Activated CD4-positive, alpha-beta T cell treated with anti-CD3 and anti-CD28 coated beads, Interleukin-2, Interleukin-4, amounts not matched to agents 100 ng/mL and 50 ng/mL, durations not matched to agents 16 hours and 8 hours (primary cell): Measurements from ENCODE around the gene GNG7.
"Not testable (repeated sequence)": the region's sequence is repeated elsewhere in the genome, so short reads cannot be mapped to it uniquely, and the experiment has no call there.

Experiments used
- DNase-seq: peaks from one replicate; pipeline ENCODE4 v3.0.0-alpha.2; 2020; ENCODE audit warnings: low spot score

Gene GNG7

GRCh38 chr19:2550431-2551171 is 151.9 kb downstream of the GNG7 start:
- no peak for DNase-seq

- DNase-seq = no peak
Measured at GRCh38 chr19:2549701-2550191, 152.7 kb downstream of the GNG7 start.

DNA sequence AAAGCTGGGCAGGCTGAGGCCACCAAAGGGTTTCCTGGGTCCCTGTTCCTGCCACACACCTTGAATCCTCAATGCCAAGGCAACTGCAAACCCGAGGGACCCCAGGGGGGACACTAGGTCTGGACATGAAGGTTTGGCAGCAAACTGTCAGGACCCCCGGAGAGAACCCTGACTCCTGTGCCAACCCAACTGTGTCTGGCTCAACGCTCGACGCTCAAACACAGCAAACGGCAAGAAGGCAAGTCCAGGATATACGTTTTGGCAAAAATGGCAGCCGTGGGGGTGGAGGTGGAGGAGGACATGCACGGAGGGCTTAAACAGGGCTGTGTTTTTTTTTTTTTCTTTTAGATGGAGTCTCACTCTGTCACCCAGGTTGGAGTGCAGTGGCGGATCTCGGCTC is 153.5 kb downstream of the GNG7 start:
- DNase-seq = no peak

DNA sequence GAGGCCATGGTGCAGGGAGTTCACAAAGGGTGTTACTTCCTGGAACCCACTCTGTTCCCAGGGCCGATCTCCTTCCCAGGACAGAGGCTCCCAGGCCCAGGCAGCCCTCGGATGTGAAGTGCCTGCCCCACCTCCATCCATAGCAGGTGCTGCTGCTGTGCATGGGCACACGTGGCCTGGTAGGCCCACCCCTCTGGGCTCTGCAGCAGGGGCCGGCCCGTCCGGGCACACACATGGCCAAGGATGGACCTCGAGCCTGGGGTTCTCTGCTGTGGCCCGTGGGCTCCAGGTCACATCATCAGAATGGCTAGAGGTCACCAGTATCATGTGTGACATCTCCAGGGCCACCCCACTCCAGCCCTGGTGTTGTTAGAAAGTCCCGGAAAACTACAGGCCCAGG is 154.8 kb downstream of the GNG7 start:
- DNase-seq = no peak

DNA sequence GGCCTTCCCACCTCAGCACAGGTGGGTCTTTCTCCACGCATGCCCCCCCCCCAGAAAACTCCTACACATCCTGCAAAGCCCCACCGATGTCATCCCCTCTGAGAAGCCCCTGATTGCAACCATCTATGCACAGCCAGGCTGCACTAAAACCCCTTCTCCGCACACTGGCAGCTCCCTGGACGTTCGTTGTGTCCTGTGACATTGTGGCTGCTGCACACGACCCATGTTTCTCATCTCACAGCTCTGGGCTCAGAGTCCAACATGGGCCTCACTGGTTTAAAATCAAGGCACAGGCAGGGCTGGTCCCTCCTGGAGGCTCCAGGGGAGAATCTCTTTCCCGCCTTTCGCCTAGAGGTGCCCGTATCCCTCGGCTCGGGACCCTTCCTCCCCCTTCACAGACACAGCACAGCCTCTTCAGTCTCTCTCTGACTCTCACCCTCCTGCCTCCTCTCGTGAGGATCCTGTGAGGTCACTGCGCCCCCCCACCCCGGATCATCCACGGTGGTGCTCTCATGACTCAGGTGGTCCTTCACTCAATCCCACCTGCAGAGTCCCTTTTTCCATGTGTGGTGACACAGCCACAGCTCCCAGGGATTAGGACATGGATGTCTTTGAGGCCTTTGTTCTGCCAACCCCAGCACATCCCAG is 155.3 kb downstream of the GNG7 start:
- no peak for DNase-seq

GRCh38 chr19:2546128-2547032 is 156.1 kb downstream of the GNG7 start:
- no peak for DNase-seq

- not testable (repeated sequence) for DNase-seq
Measured at GRCh38 chr19:2545416-2546127, 156.9 kb downstream of the GNG7 start.

DNA sequence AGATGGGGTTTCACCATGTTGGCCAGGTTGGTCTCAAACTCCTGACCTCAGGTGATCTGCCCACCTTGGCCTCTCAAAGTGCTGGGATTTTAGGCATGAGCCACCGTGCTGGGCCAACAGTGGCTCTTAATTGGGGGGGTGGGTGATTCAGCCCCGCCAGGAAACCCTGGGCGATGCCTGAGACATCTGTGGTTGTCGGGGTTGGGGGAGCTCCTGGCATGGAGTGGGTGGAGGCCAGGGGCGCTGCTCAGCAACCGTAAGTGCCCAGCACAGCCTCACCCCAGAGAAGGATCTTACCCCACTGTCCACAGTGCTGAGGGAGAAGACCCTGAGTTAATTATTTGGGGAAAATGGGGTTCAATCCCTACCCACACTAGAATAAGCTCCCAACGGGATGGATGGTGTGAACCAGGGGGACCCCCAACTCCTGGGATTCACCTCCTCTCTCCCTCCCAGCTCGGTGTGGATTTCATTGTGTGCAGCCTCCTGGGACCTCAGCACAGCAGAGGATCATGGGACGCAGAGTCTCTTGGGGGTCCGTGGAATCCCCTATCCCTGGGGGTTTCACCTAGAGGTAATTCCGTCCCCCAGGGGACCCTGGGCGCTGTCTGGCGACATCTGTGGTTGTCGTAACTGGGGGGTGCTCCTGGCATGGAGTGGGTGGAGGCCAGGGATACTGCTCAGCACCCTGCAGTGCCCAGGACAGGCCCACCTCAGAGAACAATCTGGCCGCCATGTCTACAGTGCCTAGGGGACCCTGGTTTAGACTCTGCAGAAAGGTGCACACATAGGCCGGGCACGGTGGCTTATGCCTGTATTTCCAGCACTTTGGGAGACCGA is 157.7 kb downstream of the GNG7 start:
- no peak for DNase-seq

GRCh38 chr19:2543463-2544442 is 158.7 kb downstream of the GNG7 start:
- peak; percentile 60 for DNase-seq

GRCh38 chr19:2543072-2543462 is 159.4 kb downstream of the GNG7 start:
- DNase-seq = not testable (repeated sequence)

DNA sequence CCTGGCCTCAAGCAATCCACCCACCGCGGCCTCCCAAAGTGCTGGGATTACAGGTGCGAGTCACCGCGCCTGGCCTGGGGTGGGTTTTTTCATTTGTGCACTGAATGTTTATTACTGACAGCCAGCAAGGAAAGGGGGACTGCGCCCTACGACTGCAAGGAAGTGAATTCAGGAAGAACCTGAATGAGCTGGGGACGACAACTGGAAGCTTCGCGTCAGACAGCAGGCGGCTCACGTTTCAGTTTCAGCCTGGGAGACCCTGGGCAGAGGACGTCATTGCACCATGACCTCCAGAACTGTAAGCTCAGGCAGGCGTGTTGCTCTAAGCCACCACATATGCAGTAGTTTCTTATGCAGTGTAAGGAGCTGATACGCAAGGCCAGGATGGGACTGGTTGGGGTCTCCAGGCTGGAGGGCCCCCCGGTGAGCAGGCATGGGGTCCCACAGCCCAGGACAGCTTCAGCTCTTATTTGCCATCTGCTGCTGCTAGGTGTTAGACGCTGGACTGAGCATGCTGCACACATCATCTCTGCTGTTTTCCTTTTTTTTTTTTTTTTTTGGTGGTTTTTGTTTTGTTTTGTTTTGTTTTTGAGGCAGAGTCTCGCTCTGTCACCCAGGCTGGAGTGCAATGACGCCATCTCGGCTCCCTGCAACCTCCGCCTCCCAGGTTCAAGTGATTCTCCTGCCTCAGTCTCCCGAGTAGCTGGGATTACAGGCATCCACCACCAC is 160.0 kb downstream of the GNG7 start:
- DNase-seq = no peak

GRCh38 chr19:2540646-2541454 is 161.6 kb downstream of the GNG7 start:
- DNase-seq = no peak

GRCh38 chr19:2540251-2540645 is 162.2 kb downstream of the GNG7 start:
- DNase-seq = no peak

DNA sequence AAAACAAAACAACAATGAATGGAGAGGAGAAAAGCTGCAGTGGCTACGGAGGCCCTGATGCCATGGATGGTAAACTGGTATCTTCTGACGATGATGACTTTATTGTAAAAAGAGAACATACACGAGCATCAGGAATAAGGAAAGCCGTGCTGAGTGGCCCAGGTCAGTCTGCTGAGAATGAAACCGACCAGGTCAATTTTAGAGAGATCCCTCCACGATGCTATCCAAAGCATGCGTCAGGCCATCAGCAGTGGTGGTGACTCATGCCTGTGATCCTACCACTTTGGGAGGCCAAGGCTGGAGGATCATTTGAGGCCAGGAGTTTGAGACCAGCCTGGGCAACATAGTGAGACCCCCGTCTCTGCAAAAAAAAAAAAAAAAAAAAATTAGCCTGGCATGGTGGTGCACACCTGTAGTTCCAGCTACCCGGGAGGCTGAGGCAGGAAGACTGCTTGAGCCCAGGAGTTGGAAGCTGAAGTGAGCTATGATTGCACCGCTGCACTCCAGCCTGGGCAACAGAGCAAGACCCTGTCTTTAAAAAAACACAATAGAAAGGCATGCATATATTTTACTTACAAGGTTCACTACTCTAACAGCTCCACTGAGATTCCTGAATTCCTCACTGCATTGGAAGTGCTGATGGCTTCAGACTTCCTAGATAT is 164.3 kb downstream of the GNG7 start:
- no peak for DNase-seq

- peak; percentile 60 for DNase-seq
Measured at GRCh38 chr19:2537584-2537983, 164.9 kb downstream of the GNG7 start.

DNA sequence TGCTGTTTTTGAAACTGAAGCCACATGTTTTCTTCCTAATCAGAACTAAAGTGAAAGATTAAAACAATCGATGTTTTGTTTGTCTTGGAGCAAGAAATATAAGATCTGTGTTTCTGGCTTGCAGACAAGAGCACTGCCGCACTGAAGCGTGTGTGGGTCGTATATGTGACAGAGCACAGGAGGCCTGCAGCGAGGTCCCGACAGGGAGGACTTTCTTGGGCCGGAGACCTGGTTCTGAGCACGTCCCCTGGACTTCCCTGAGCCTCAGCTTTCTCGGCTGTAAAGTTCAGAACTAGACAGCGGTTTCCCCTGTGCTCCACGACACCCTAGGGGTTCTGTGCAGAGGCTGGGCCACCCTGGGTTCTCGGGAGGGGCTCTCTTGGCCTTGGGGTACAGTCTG is 166.0 kb downstream of the GNG7 start:
- DNase-seq = no peak

- no peak for DNase-seq
Measured at GRCh38 chr19:2534423-2535013, 168.0 kb downstream of the GNG7 start.
